Limb (tissue), 2 donors: Measurements from ENCODE around the gene OTOL1.
"Not testable (repeated sequence)": the region's sequence is repeated elsewhere in the genome, so short reads cannot be mapped to it uniquely, and the experiment has no call there.

ENCODE experiments used
- DNase-seq, 2 donors: peaks; one replicate each; pipeline ENCODE4 v3.0.0-alpha.2; 2016; ENCODE audit errors: extremely low spot score in 2 of 2

OTOL1 gene

DNA sequence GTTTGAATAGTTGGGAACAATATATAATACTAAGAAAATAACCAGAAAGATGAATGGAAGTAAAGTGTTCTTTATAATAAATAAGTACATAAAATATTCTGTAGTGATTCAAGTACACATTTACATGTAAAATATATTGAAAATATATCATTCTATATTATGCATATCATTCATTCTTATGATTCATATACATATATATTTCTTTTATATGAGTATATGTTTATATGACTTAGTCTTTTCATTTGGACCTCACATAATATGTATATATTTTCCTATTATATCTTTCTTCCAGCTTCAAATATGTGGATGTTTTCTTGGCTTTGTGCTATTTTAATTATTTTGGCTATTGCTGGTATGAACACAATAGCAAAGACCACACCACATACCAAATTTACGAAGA, at the start of gene OTOL1:
Gene OTOL1 (plus strand): TSS at position 301 of the 400 bp plus-strand sequence. CDS start 0 bp downstream, at position 301.
- DNase-seq, result no peak

DNA sequence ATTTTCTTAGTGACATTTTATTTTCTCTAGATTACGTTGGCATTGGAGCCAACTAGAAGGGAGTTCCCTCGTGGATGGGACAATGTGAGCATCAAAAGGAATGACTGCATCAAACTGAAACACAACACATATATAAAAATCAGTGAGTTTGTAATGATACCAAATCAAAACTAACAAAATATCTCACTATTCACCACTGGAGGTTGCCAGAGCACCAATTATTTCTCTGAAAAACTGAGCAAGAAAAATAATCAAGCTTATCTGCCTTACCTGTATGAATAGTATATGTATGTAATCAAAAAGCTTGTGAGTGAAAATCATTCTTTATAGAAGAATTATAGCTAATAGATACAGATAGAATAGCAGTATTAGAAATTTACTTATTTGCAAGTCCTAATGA, 46.8 kb upstream of the OTOL1 start:
- DNase-seq, result no peak

DNA sequence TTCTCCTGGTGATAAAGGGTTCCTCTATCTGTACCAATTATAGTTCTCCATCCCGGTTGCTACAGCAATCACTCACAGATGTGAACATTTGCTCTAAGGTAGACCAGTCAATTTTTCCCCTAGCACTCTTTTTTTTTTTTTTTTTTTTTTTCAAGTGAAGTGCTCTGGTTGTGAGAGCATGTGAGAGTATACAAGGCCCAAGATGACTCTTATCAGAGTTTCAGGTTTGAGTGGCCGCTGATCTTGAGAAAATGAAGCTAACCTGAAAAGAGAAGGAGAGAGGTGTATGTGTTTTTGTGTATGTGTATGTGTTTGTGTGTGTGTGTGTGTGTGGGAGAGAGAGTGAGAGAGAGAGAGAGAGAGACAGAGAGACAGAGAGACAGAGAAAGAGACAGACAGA, 44.4 kb upstream of the OTOL1 start:
- no peak for DNase-seq

DNA sequence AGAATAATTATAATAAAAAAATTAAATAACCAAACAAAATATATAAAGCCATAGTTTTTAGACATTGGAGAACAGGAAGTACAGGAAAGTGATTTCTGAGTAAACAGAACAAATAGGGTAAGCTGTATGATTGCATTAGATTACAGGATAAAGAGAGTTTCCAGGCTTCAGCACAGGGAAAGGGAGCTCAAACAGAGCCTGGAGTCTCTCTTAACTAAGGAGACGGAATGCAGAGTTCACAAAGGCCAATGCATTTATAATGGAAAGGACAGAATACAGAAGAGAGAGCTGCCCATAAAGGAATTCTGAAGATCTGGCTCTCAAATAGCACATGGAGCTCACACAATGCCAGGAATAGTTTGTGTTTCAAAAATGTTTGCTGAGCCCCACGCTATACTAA, 42.0 kb upstream of the OTOL1 start:
- no peak for DNase-seq

DNA sequence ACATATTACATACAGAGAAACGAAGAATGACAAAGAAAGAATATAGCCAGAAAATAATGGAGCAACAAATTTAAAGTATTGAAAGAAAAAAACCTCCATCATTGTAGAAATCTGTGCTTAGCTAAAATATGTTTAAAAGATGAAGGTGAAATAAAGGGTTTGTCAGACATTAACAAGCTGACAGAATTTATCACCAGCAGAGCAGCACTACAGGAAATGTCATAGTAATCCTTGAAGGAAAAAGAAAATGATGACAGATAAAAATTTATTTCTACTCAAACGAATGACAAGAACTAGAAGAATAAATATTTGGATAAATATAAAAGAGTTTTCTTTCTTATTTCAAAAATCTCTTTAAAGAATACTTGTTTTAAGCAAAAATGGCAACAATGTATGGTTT, 40.6 kb upstream of the OTOL1 start:
- DNase-seq, result no peak

GRCh38 chr3:161462138-161462537, 34.5 kb upstream of the OTOL1 start:
- DNase-seq, result no peak

GRCh38 chr3:161471211-161471610, 25.4 kb upstream of the OTOL1 start:
- DNase-seq, result no peak

GRCh38 chr3:161474139-161474538, 22.5 kb upstream of the OTOL1 start:
- no peak for DNase-seq

DNA sequence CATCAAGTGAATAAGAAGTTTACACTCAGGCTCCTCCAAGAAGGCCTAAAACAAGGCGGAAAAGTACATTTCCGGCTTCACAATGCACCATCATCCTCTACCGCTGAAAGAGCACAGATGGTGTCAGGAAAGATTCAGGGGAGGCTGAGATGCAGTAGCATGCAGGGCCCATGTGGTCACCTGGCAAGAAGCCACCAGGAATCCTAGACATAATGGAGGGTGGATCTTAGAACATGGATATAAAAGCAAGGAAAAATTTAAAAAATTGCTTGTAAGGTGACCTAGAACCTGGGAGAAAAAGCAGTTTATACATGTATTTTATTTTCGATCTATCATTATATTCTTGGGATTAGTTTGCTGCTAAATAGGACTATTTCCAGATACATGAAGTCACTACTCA, 21.9 kb upstream of the OTOL1 start:
- no peak for DNase-seq

DNA sequence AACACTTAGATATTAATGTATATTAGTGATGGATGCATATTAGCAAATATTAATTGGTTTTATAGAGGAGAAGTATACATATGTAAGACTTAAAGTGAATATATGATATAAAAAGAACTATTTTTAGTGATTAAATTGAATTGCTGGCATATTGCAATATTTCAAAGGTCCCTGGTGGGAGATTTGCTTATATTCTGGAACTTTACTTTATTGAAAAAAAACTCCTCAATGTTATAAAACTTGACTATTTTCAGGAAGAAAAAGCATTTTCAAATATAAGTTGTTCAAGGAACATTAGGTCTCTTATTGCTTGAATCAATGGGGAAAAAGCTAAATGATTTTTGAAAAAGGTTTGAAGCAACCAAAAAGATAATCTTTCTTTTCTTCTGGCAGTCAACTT, 21.4 kb upstream of the OTOL1 start:
- no peak for DNase-seq

- peak in 1 of 2 donors; percentile 8 for DNase-seq
Observed at GRCh38 chr3:161475905-161476304, 20.7 kb upstream of the OTOL1 start.

GRCh38 chr3:161484226-161484625, 12.4 kb upstream of the OTOL1 start:
- no peak for DNase-seq

DNA sequence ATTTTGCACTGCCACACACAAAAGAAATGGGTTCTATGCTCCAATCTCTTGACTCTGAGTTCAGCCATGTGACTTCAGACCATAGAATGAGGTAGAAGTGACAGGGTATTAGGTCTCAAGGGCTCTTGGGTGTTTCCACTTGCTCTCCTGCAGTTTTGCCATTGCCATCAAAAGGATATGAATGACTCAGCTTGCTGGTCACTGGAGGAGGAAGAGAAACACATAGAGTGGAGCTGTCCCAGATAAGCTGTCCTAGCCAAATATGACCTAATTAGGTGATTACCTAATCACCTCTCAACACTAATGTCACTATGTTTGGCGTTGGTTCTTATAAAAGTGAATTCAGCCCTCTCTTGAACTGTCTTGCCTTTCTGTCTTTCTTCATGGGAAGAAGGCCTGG, 8.3 kb upstream of the OTOL1 start:
- not testable (repeated sequence) for DNase-seq

- no peak for DNase-seq
Observed at GRCh38 chr3:161489395-161489794, 7.2 kb upstream of the OTOL1 start.

GRCh38 chr3:161490845-161491244, 5.8 kb upstream of the OTOL1 start:
- DNase-seq, result not testable (repeated sequence)

DNA sequence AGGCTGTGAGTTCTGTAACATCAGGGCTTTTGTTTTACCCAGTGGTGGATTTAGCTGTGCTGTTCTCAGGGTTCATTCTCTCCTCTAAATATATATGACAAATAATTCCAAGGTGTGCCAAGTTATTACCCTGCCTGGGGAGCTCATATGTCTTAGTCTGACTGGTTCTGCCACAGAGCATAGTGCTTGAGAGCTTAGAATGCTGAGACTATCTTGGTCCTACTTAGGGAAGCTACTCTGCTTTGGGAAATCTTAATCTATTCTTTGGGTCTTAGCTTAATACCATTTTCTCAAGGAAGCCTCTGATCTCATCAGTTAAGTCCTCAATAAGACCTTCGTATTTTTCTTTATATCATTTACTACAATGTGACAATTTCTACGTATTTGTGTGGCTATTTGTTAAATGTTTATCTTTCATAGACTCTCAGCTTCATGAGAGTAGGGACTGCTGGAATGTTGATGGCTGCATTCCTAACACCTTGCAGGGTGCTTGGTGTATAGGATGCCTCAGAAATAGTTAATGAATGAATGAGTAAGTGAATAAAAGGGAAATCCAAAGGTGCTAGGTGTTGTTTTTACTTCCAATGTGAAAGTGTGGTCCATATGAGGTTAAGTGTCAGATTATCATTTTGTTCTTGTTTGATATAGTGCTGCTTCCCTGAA, 1.8 kb downstream of the OTOL1 start:
- no peak for DNase-seq

GRCh38 chr3:161500068-161500796, 3.6 kb downstream of the OTOL1 start:
- no peak for DNase-seq

GRCh38 chr3:161503271-161503670, 6.7 kb downstream of the OTOL1 start:
- DNase-seq, result no peak

DNA sequence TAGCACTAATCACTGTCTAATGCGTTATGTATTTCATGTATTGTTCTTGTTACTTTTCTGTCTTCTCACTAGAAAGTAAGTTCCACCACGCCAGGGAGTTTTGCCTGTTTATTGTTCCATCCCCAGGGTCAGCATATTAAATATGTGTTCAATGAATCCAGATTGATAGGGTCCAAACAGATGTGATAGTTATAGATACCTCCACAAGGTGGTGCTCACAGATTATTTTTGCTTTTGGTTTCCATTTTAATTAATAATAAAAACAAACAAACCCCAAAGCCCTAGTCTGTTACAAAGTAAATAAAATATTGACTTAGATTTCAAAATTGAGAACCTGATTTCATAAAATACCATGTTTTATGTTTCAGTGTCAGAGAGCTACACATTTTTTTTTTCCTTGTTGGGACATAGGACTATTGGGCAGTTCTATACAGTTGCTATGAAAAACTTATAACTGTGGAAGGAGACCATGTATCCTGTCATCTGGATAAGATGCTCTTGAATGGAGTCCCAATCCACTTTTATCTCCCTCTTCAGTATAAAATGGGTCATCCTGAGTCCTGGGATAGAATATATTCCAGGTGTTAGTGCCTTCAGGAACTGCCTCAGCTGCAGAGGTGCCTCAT, 12.4 kb downstream of the OTOL1 start:
- DNase-seq, result peak in 1 of 2 donors; percentile 23

DNA sequence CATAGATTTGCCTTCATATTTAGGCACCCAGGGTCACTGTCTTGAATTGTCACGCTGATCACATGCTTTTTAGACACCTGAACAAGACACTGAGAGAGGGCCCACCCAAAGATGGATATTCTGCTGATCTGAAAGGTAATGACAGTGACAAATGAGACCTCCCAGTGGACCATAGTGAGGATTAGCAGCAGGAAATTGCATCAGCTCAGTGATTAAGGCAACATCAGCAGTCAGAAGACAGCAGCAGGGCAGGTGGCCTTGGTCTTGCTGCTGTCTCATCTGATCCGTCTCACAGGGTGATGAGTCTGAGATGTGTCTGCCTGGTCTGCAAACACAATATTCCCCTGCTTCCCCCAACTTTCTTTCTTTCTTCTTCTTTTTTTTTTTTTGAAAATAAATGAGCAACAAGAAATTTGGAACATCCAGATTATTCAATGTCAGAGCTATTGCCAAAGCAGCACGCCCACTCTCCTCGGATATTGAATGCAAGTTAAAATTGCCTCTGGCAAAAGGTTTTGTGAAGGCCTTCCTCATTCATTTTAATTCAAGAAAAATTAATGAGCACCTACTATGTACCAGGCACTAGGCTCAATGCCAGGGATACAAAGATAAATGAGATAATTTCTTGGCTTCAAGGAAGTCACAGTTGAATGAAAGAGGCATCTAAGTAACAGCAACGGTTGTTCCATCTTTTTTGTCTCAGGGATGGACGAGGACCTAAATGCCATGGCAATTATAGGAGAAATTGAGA, 14.1 kb downstream of the OTOL1 start:
- no peak for DNase-seq

DNA sequence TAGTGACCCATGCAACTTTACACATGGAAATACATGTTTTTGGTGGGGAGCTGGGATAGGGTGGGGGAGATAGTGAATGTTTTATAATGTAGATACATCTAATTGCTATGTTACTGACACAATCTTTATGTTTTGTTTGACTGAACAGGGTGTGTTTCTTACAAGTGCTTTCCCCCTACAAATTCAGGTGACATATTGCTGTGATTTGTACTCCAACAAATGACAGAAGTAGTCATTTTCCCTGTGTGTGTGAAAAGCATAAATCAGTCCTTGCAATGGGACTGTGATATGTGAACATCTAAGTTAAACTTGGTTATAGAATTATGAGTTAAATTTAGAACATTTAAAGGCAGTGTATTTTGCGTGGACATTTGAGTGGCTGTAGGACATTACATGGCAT, 27.3 kb downstream of the OTOL1 start:
- DNase-seq, result no peak

DNA sequence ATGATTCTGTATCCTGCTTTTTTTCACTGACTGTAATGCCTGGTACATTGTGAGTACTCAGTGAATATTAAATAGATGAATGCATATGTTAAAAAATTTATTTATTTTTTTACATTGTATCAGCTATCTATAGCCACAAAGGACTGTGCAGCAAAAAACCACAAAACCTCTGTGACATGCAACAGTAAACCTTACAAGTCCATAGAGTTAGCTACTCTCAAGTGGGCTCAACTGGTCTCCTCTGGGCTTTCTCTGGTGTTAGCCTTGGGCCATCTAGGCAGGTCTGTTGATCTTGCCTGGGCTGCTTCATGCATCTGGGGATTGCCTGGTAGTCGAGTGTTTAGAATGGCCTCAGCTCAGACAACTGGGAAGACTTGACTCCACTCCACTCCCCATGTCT, 35.3 kb downstream of the OTOL1 start:
- no peak for DNase-seq
